ENCODE results near the gene IFFO2. TPM values are rescaled to one million over a fixed set of nuclear protein-coding genes. Genes with fewer than 3 reads are reported as not detected.
A peak's percentile ranks its signal among the peaks of the same experiment; 100 is the strongest.

Gene IFFO2
- polyA plus RNA-seq (2013, experiment 1 of 2; ENCODE audit: insufficient read length): 16.1 TPM
- 13.1 TPM for polyA plus RNA-seq (2013, experiment 2 of 2; ENCODE audit: insufficient read length)

DNA sequence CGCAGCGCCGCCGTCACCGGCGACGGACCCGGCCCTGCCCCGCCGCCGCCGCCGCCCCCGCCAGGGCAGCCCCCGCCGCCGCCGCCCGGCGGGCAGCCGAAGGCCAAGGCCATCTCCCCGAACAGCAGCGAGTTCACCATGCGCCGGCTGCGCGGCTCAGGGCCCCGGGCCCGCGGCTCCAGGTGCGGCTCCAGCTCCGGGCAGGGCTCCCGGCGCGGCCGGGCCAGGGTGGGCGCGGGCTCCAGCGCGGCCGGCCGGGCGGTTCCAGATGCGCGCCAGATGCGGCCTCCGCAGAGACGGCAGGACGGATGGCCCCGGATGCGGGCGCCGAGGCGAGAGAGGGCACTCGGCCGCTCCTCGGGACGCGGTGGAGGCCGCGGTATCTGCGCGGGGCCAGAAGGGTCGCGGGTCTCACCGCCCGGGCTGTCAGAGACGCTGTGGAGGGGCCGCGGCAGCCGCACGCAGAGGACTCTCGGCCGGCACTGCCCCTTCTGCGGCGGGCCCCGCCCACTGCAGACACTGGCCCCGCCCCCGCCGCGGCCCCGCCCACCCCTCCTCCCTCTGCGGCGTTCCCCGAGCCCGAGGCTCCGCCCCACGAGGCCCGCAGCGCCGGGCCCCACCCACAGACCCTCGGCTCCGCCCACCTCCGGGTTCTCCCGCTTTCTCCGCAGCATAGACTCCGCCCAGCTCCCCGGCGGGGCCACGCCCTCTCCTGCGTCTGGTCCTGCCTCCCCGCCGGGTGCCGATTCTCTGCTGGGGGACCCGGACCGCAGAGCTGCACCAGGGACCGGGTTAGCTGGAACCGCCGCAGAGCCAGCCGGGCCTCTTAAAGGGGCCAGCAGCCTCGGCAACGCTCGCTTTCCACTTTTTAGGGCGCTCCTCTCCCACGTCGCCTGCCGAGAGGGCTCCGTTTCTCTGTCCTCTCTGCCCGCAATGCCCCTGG is at the start of gene IFFO2:
Gene IFFO2, minus strand, starts transcription at position 484 of the 943 bp plus-strand sequence. Its CDS starts 344 bp downstream, at position 140.
- peak; percentile 97 for DNase-seq

DNA sequence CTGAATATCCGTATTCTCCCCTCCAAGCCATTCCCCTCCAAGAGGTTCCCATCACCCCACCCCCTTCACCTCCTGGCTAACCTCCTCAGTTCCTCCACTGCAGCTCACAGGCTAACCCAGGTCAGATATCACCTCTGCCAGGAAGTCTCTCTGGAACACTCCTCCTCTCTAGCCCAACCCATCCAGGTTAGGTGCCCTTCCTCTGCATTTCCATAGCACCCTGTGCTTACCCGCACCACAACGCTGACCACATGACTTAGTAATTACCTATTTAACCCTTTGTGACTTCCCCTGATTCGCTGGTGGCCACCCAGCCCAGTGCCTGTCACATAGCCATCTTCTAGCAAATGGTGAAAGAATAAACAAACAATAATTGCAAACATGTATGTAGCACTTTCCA is 49.5 kb upstream of the IFFO2 start:
- DNase-seq: no peak

DNA sequence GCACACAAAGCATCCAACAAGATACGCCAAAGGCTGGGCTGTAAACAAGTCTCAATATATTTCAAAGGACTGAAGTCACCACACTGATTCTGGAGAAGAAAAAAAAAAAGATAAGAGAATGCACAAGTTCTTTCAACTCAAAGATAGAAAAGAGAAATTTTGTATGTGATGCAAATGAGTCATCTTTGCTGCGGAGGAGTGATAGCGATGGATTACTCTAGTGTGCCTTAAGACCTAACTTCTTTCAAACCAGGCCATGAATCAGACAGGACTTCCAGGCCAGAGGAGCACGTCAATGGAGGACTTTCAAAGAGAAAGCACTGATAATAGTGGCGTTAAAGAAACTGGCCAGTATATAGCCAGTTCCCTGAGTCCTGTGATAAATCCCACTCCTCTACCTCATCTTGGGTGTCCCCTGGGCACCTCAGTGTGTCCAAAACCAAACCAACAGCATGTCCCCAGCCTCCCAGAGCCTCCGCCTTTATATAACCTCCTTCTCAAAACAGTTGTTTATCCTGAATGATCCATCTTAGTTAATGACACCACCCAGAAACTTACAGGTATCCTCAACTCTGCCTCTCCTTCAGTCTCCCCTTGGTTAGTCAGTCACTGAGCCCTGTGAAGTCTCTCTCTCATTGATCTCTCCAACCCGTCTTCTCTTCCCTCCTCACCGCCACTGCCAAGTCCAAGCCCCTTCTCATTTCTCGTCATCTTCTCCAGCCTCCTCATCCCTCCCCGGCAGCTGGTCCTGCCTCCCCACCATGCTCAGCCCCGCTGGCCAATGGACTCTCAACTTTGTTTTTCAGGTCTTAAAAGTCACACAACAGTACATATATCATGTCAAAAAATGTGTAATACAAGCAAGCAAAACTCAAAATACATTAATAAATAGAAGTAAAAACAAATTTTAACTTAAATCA is 47.2 kb upstream of the IFFO2 start:
- DNase-seq: no peak

DNA sequence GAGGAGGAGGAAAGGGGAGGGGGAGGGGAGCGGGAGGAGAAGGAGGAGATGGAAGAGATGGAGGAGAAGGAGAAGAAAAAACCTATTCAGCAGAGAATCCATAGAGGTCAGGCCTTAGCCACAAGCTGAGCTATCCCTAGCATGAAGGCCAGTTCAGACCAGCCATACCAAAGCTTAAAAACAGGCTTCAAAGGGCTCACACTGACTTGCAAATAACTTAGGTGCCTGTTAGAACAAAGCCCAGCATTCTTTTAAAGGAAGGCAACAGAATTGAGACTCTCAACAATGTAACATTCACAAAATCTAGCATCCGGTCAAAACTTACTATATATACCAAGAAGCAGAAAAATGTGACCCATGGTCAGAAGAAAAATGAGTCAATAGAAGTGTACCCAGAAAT is 43.6 kb upstream of the IFFO2 start:
- DNase-seq: no peak

DNA sequence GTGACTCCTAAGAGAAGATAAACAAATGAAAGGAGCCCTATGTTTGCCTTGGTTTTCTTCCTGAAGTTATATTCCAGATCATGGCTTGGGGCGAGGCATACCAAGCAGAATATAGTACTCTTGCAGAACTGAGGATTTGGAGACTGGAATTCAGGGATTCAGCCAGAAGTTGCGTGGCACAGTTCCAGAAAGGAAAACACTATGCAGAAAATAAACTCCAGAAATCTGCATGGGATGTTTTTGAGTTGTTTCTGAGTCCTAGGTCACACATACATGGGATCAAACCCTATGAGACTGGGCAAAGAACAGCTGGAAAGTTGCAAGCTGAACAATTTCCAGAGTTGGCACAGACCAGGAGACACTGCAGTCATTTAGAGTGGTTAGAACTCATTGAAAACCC is 42.9 kb upstream of the IFFO2 start:
- DNase-seq: peak; percentile 73

DNA sequence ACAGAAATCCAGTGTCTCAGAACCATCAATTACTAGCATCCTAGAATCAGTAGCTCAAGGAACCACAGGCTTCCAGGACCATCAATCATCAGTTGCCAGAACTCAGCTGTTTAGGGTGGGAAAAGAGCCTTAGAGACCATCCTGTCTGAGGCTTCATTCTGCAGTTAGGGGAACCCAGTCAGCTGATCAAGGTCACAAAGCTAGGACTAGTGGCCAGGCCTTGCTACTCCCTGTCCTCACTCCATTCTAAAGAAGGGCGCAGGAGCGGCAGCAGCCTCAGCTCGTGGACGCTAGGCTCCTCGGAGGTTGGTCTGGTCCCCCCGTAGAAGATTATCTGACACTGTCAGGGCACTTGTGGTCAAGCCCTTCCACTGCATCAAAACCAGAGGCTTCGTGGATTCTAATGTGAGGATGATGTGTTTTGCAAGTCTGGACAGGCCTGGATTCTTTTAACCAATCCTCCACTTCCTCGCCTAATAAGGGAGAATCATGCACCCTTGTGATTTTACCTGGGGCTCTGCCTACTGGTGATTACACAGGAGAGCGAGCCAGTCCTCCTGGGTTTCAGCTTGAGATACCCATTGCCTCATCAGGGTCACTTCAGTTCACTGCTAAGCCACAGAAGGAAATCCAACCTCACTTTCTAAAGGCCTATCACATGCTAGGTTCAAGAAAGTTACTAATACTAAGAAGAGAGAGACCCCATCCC is 41.7 kb upstream of the IFFO2 start:
- no peak for DNase-seq

DNA sequence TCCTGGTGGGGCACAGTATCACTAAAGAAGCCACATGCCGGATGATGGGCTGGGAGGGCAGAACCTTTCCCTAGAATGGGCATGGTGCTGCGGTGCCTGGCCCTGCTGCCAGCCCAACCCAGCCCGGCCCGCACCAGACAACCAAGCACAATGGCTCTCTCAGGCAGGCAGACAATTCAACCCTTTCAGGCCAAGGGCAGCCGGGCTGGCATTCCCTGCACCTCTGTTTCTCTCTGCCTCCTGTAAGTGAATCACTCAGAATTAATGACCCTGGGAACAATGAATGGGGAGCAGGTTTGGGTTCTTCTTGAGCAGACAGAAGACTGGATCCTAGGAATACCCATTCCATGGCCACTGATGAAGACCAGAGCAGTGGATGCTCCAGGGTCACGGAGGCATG is 41.0 kb upstream of the IFFO2 start:
- DNase-seq: no peak

DNA sequence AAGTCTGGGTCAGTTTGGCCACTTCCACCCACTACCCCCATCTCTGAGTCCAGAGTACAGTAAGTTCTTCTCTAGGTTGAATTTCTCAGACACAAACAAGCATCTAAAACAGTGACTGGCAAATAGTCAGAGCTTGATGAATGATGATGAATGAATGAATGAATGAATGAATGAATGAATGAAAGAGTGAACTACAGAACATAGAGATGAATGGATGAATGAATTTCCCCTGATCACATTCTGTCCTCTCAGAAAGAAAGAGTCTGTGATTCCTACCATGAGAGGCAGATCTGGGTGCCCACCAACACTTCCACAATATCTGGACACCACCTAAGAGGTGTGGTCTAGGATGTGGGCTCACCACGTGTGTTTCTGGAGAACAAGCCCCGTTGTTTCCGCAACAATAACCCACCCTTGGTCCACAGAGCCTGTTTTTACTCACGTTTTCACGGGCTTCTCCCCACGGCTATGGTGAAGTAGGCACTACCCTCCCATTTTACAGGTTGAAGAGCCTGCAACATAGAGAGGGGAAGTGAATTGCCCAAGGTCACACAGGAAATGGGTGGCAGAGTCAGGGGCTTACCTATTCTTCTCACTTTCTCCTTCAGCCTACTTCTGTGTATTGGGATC is 40.2 kb upstream of the IFFO2 start:
- DNase-seq: no peak

DNA sequence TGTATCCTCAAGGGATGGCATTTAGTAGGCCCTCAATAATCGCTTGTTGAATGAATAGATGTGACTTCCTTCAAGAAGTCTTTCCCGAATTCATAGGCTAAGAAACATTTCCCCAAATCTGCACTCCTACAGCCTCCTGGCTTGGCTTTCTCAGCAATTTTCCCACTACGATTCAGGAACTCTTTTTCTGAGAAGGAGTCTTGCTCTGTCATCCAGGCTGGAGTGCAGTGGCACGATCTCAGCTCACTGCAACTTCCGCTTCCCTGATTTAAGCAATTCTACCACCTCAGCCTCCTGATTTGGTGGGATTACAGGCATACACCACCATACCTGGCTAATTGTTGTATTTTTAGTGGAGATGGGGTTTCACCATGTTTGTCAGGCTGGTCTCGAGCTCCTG is 37.9 kb upstream of the IFFO2 start:
- DNase-seq: no peak

DNA sequence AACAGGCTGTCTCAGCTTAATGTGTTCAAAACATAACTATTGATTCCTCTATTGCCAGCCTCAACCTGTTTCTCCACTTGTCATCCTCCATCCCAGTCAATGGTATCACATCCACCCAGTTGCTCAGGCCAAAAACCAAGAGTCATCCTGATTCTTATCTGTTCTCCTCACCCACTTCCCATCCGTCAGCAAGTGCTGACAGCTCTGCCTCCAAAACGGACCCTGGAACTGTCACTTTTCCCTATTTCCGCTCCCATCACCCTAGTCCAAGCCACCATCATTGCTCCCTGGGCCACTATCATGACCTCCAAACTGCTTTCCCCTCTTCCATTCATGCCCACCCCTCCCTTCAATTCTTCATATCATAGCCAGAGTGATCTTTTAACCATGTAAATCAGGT is 36.2 kb upstream of the IFFO2 start:
- DNase-seq: no peak

DNA sequence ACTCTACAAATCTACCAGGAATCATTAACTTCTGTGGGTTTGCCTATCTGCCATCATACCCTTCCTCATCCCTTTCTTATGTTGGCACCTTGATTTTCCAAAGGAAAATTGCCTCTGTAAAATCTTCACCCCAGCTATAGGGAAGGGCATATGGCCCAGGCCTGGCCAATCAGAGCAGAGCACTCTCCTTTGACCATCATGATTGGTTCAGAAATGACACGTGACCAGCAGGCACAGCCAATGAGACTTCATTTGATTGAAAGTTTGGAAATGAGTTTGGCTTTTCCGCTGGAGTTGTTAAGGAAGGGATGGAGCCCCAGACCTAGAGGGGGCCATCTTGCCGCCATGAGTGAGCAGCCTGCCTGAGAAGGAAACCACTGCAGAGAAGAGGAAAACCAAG is 35.1 kb upstream of the IFFO2 start:
- no peak for DNase-seq

DNA sequence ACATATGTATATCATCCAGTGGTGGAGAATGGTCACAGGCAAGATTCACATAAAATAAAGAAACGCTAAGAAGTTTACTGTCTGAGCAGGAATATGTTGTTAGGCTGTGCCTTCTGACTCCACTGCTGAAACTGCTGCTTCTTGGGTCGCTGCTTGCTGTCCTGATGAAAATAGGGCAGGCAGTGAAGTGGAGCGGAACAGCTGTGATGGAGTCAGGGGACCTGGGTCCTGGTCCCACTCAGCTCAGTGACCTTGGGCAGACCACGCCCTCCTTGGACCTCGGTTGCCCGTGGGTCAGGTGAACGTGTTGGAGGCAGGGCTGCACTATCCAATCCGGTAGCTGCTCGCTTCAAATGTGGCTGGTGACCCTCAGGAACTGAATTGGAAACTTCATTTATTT is 33.4 kb upstream of the IFFO2 start:
- DNase-seq: no peak

DNA sequence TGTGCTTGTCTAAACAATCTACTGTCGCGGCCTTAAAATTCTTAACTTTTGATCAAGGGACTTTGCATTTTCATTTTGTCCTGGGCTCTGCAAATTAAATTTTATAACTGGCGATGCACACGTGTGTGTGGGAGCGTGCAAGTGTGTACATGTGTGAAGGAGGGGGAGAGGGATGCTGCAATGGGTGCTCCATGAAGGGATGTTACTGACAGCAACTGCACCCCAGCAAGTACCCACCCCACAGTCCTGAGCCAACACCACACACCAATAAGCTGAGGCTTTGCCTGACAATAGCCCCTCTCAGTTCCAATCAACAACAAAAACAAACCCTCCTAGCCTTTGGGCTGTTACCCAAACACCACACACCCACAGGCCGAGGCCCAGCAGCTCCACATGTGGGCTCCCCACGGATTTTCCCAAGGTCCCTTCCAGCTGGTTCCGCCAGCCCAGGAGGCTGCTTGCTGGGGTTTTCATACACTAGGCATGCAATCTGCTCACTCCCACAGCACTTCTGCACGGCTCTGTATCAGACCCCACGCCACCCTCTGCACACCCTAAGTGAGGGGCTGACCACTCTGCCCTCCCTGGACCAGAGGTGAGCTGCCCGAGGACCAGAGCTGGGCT is 32.8 kb upstream of the IFFO2 start:
- no peak for DNase-seq

DNA sequence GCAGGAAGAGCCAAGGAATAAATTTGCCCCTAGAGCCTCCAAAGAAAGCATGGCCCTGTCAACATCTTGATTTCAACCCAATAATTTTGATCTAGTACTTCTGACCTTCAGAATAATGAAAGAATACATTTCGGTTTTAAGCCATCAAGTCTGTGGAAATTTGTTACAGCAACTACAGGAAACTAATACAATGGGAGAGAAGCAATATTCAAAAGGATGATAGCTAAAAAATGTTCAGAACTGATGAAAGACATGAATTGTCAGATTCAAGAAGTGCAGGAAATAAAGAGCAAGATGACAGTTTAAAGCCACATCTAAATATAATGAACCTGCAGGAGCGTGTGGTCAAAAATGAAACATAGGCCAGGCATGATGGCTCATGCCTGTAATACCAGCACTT is 24.8 kb upstream of the IFFO2 start:
- DNase-seq: no peak

DNA sequence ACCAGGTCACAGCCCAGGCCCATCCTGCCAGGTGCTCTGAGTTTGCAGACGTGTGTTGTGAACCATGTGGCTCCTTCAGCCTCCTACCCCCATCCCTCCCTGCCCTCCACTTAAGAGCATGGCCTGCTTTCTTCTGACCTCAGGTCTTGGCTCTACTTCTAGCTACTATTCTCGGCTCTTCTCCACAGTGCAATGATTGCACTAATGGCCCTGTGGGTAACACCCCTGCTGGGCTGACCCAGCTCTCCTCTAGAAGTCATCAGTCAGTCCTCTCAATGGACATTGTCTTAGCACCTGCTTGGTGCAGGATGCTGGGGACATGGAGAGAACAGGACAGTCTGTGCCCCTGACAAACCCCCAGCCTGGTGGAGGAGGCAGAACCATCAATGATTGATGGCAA is 22.2 kb upstream of the IFFO2 start:
- no peak for DNase-seq

DNA sequence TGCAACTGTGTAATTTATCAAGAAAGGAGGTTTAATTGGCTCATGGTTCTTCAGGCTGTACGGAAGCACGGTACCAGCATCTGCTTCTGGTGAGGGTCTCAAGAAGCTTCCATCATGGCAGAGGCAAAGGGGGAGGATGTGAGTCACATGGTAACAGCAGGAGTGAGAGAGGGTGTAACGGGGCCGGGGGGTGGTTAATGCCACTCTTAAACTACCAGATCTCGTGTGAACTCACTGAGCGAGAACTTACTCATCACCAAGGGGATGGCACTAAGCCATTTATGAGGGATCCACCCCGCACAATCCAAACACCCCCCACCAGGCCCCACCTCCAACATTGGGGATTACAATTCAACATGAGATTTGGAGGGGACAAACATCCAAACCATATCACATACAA is 21.0 kb upstream of the IFFO2 start:
- peak; percentile 39 for DNase-seq

DNA sequence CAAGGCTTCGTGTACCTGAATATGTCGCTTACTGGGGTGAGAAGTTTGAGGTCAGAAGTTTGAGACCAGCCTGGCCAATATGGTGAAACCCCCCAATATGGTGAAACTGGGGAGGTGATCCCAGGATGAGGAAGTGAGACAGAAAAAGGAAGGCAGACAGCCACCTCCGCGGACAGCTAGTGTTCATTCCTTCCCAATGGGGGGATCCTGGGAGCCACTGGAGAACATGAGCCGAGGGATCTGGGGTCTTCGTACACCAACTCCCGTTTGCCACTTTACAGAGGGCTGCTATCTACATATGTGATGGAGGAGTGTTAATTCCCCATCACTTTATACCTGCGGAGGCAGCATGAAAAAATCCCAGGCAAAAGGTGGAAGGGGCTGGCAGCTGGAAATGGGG is 19.6 kb upstream of the IFFO2 start:
- no peak for DNase-seq

DNA sequence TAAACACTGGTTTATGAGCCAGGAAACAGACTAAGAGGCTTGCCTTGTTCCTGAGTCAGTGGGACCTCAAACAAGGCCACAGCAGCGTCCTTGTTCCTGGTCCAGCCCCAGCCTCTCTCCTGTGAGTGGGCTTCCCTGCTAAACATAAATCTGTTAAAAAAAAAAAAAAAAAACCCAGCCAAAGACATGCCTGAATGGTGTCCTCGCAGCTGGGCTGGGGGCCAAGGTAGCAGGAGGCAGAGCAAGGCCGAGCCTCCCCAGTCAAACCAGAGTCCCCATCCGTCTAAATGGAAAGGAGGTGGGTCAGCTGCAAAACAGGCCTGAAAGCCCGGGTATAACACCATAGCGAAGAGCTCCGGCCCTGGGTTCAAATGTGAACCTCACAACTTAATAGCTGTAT is 18.1 kb upstream of the IFFO2 start:
- no peak for DNase-seq

DNA sequence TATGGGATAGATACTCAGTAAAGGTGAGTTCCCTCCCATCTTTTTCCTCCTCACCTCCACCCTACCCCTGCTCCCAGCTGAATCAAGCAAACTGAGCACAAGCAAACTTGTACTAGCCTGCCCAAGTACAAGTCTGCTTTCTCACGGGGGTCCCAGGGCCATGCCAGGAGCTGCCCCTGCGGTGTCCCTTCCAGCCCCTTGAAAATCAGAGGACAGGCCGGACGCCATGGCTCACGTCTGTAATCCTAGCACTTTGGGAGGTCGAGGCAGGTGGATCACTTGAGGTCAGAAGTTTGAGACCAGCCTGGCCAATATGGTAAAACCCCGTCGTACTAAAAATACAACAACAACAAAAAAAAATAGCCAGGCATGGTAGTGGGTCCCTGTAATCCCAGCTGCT is 17.5 kb upstream of the IFFO2 start:
- no peak for DNase-seq

DNA sequence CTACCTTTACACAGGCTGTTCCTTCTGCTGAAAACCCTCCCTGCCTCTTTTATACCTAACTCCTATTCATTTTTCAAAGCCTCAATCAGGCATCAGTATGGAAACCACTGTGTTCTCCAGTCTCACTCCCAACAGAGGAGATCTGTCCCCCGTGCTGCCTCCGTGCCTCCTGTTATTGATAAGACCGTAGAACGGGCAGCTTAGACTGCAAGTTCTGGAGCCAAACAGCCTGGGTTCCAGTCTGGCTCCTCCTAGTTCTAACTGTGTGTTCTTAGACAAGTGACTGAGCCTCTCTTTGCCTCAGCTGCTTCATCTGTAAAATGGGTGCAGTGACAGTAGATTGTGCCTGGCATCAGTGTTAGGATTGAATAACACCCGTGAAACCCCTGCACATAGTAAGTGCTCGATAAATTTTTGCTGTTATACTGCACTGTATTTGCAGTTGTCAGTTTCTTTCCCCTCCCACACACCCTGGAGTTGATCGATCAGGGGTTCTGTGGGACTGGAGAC is 17.0 kb upstream of the IFFO2 start:
- DNase-seq: no peak

DNA sequence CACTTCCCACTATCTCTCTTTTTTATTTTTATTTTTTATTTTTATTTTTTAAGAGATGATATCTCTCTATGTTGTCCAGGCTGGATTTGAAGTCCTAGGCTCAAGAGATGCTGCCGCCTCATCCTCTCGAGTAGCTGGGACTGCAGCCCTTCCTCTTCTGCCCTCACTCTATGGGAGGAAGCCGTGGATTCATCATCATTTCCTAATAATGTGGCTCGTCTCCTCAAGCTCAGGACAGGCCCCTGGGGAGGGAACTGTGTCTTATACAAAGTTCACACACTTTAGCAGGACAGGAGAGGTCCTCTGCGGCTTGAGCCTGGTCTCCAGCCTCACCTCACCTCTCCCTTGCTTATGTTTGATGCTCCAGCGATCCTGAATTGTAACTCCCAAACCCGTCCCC is 16.5 kb upstream of the IFFO2 start:
- DNase-seq: peak; percentile 35

DNA sequence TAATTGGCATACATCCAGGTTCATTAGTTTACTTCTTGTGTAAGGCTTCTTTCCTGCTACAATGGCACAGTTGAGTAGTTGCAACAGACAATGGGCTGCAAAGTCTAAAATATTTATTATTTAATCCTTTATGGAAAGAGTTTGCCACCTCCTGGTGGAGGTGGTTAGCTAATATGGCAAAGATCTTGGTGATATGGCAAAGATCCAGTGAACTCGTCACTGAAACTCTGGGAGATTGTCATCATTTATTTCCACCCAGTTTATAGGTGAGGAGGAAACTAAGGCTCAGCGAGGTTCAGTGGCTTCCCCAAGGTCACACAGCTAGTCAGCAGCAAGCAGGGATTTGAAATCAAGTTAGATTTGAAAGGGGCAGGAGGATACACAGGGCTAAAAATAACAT is 16.1 kb upstream of the IFFO2 start:
- DNase-seq: peak; percentile 60
